Tibial nerve (tissue), 4 donors: ENCODE results near the gene BTRC.

ENCODE experiments used
- EP300 ChIP-seq, 2 donors: sonication (generic); formaldehyde crosslinking; IDR thresholded peaks; one replicate each; pipeline ENCODE4 v1.6.1; 2017; ENCODE audit warnings: antibody characterized with exemption in 2 of 2, mild to moderate bottlenecking in 1 of 2
- POLR2A ChIP-seq, 2 donors: fragments of 450-650 bp; IDR thresholded peaks; one replicate each; pipeline ENCODE4 v1.6.1; 2017; ENCODE audit warnings: antibody characterized with exemption in 2 of 2, mild to moderate bottlenecking in 2 of 2, moderate library complexity in 2 of 2
- TF ChIP-seq, protein P1 (sequence below), 5 experiments: fragments of 200-600 bp in 3 of 5; fragments of 450-650 bp in 2 of 5; sonication (generic) in 3 of 5; IDR thresholded peaks; one replicate each; pipeline ENCODE4 v1.5.1; 2016 to 2019; ENCODE audit warnings: antibody characterized with exemption in 5 of 5, mild to moderate bottlenecking in 3 of 5, moderate library complexity in 2 of 5

DNA sequence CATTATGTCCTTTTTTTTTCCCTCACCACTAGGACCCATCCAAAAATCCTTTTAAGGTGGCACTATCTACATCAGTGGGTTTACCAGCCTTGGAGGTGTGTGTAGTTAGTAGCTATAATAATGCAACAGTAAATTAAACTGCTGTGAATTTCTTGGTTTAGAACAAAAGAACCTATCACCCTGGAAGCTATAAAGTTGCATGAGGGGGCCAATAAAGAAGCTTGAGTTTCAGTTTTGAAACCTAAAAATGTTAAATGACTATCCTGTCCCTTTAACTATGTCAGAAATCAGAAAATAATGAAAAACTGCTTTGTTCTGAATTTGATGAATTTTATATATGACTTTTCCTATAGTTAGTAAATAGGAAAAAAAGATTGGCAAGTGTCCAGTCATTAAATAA, 153.9 kb downstream of the BTRC start:
- TF ChIP-seq EP300 (IDR thresholded peaks at IDR 0.05) (no peak), POLR2A (IDR thresholded peaks at IDR 0.05) (no peak)
- TF ChIP-seq, protein P1, sequence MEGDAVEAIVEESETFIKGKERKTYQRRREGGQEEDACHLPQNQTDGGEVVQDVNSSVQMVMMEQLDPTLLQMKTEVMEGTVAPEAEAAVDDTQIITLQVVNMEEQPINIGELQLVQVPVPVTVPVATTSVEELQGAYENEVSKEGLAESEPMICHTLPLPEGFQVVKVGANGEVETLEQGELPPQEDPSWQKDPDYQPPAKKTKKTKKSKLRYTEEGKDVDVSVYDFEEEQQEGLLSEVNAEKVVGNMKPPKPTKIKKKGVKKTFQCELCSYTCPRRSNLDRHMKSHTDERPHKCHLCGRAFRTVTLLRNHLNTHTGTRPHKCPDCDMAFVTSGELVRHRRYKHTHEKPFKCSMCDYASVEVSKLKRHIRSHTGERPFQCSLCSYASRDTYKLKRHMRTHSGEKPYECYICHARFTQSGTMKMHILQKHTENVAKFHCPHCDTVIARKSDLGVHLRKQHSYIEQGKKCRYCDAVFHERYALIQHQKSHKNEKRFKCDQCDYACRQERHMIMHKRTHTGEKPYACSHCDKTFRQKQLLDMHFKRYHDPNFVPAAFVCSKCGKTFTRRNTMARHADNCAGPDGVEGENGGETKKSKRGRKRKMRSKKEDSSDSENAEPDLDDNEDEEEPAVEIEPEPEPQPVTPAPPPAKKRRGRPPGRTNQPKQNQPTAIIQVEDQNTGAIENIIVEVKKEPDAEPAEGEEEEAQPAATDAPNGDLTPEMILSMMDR (IDR thresholded peaks at IDR 0.05) = no peak
